Activated T-cell treated with anti-CD3 and anti-CD28 coated beads, Interleukin-2, amount 50 U/mL, for 1 hour (primary cell): ENCODE results near the gene NR2C2.

ENCODE experiments used
- DNase-seq: peaks from one replicate; pipeline ENCODE4 v3.0.0-alpha.2; 2020

The NR2C2 gene

GRCh38 chr3:15065550-15066007 lies 118.2 kb downstream of the NR2C2 start:
- DNase-seq = no peak

DNA sequence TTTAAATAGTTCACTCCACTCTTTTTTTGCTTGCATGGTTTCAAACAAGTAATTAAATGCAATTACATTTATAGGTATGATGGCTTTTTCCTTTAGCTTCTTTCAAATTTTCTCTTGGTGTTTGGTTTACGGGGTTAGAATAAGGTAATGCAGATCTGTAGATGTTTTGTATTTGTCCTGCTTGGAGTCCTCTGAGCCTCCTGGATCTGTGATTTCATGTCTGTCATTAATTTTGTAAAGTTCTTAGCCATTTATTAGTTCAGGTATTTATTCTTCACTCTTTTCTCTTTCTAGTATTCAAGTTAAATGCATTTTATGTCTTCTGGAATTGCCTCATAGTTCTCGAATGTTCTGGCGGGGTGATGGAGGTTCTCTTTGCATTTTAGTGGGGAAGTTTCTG lies 119.1 kb downstream of the NR2C2 start:
- DNase-seq = no peak

DNA sequence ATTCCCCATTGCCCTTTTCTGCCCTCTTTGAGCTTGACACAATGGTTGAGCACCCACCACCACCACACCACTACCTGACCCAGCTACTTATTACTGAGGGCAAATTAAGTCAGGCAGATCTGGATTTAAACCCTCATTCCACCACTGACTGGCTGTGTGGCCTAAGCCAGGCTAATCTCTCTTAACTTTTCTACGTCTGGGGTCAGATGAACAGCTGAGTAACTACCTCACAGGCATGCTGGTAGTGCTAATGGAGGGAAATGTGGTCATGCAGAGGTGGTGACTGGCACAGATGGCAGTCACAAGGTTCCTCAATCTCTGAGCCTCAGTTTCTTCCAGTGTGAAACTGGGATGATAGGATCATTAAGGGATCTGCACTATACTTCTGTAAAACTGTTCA lies 122.1 kb downstream of the NR2C2 start:
- DNase-seq = no peak

DNA sequence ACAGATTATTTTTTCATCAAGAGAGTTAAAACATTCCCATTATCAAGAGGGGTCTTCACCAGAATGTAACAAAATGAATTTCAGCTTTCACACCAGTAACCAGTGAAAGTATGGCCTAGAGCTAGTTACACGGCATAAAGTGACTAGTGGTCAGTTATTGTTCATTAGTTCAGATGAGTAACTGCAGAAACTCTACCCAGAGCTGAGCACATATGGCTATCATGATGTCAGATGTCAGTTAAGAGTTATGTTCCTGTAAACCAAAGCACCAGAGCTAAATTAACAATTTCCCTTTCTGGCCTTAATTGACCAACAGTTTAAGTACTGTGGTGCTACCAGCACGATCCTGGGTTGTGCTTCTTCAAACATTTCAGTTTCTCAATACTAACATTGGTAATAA lies 124.3 kb downstream of the NR2C2 start:
- no peak for DNase-seq

DNA sequence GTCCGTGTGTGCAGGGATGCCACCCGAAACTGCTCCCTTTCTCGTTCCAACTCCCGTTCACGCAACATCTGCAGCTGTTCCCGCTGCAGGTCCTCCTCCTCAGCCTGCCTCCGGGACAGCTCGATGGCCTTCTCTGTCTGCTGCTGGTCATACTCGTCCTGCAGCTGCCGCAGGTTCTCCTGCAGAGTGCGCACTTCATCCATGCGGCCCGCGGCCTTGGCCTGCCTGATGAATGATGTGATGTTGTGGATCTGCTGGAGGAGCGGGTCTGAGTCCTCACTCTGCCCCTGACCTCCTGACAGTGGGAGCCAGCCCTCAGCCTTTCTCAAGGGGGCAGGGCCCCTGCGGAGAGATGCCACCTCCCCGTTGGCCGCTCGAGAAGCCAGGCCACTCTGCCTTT lies 127.1 kb downstream of the NR2C2 start:
- no peak for DNase-seq

GRCh38 chr3:15079091-15079490 lies 131.7 kb downstream of the NR2C2 start:
- no peak for DNase-seq

DNA sequence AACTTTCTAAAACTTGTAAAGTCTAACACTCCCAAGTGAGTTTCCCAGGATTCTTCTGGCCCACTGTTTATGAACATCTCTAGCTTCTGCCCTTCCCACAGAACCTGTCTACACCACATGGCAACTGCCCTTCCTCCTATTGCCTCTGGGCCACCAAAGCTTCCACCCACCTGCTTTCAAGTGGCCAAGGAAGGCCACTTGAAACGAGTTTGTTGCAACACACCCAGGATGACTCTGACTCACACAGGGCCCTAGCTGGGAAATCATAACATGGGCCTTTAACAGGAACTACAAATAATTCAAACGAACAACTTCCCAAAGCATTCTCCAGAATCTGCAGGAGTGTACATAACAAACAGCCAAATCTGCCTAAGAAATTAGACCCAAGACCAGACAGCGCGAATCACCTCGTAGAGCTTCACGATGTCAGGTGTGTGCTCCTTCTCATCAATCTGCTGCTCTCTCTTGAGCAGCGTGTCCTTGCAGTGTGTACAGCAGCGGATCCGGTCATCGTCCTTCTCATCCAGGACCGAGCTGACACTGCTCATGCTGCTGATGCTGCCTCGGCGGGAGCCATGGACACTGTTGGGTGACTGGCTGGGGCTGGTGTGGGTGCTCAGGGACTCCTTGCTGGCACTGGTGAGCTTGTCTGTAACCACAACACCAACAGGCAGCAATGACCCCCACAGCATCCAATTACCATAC lies 134.7 kb downstream of the NR2C2 start:
- DNase-seq = no peak

DNA sequence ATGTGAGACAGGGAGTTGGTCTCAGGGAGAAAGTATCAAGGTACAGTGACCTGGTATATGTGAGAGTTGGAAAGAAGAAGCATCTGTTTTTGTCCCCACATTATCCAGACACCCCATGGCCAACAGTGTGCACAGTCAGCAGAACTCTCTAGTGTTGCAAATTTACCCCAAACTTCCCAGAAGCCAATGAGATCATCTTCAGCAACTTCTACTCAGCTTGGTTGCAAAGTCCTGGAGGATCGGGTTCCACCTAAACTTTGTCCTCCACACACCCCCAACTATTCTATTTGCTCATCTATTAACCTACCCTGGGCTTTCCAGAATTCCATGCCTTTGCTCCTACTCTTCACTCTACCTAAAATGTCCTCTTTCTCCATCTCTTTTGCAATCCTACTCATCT lies 135.9 kb downstream of the NR2C2 start:
- no peak for DNase-seq

GRCh38 chr3:15086263-15086662 lies 138.9 kb downstream of the NR2C2 start:
- DNase-seq = no peak

DNA sequence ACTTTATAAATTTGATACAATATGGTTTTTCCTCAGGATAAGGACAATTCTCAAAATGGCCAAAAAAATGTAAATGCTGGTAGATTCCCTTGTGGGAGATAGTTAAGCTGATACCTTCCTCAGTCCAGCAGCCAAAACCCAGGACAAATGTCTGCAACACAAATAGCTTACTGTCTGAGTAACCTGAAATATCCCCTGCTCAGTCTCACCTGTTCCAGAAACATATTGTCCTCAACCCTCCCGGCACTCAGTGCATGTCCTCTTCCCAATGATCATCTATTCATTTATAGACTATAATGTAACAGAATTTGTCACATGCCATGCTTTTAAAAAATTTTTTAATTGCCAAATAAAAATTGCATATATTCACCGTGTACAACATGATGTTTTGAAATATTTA lies 139.3 kb downstream of the NR2C2 start:
- DNase-seq = no peak

GRCh38 chr3:15089201-15089600 lies 141.8 kb downstream of the NR2C2 start:
- no peak for DNase-seq

DNA sequence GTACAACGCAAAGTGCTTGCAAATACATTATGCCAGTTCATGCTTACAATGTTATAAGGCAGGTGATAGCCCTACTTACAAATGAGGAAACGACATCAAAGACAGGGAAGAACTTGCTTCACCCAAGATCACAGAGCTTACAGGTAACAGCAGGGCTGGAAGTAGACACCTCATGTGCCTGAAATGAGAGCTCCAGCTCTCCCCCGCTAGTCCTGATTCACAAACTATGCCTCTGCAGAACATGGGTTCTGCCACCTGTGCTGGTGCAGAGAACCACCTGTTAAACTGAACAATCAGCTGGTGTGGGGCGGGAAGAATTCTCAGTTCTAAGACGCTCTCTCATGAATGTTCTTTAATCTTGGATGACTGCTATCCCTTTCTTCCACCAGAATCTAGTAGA lies 144.2 kb downstream of the NR2C2 start:
- no peak for DNase-seq

- no peak for DNase-seq
Observed at GRCh38 chr3:15092686-15093085, 145.3 kb downstream of the NR2C2 start.

DNA sequence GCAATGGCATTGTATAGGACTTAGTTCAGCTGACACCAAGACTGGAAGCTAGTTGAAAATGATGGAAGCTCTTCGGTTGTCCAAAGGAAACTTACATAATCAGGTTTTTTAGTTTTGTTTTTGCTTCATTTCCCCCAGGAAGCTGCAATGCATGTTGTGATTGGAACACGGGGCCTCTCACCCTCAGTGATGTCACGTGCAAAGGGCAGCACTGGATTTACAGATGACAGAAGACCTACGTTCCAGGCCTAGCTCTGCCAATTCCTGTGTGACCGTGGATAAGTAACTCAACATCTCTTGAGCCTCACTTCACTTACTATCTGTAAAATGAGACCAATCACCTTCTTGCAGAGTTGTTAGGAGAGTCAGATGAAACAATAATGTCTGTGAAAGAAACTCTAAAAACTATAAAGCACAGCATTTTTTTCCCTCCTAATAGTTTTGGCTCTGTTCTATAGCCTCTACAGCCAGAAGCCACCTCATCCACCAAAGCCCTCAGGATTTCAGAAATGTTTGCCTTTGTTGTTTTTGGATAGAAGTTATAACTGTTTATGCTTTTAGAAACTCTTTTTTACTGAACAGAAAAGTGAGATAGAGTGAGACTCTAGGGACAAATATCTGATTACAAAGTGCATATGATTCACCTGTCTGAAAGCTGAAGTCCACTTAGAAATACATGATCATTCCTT lies 146.9 kb downstream of the NR2C2 start:
- DNase-seq = no peak

DNA sequence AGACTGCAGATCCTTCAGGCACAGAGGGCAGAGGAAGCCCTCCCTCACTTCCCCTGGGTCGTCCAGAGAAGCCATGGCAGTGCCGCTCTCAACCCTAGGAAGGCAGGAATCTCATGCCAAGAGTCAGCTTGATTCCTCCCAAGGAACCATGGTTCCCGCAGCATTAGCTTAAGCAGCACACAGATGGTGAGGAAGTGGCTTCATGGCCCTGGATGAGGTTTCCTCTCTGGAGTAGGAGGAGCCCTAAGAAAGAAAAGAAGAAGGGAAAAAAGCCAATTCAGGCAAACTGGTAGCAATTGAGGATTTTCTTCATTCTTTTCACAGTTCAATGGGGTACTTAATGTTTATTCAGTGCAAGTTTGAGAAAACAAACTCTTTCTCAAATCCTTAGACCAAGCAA lies 148.7 kb downstream of the NR2C2 start:
- DNase-seq = no peak

- DNase-seq = peak; percentile 39
Observed at GRCh38 chr3:15097891-15098290, 150.5 kb downstream of the NR2C2 start.
